ENCODE results near the gene SNX7. TPM values are rescaled to one million over a fixed set of nuclear protein-coding genes. Genes with fewer than 3 reads are reported as not detected.

SNX7 gene
- total RNA-seq, 1 experiment from 2014 or later: 25.3 TPM

GRCh38 chr1:98702976-98703375 lies 41.5 kb downstream of the SNX7 start:
- 0 out of 2 replicates have a peak, but pooled peaks cover 4% of the 10 kb centered on the region for H3K36me3 ChIP-seq (ENCODE audit: low read depth)
- H3K9me2 ChIP-seq (ENCODE audit: insufficient read depth): no peaks in the 10 kb centered on the region
- no peak overlapping the region for H2AFZ ChIP-seq
- intact Hi-C loops (cut with micrococcal nuclease; ENCODE audit: unreplicated experiment): no loop called here
- TF ChIP-seq, protein P1, sequence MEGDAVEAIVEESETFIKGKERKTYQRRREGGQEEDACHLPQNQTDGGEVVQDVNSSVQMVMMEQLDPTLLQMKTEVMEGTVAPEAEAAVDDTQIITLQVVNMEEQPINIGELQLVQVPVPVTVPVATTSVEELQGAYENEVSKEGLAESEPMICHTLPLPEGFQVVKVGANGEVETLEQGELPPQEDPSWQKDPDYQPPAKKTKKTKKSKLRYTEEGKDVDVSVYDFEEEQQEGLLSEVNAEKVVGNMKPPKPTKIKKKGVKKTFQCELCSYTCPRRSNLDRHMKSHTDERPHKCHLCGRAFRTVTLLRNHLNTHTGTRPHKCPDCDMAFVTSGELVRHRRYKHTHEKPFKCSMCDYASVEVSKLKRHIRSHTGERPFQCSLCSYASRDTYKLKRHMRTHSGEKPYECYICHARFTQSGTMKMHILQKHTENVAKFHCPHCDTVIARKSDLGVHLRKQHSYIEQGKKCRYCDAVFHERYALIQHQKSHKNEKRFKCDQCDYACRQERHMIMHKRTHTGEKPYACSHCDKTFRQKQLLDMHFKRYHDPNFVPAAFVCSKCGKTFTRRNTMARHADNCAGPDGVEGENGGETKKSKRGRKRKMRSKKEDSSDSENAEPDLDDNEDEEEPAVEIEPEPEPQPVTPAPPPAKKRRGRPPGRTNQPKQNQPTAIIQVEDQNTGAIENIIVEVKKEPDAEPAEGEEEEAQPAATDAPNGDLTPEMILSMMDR (conservative IDR thresholded peaks at IDR 0.05): no peak
- ChIA-PET POLR2A (ENCODE audit: unreplicated experiment) (no interaction called here), CTCF (no interaction called here)
- H3K27me3 ChIP-seq (ENCODE audit: insufficient read depth, low read depth): no peaks in the 10 kb centered on the region
- H3K79me2 ChIP-seq (ENCODE audit: low read depth): no peaks in the 10 kb centered on the region
- no peak overlapping the region for H3K27ac ChIP-seq
- no peaks in the 10 kb centered on the region for H4K20me1 ChIP-seq (ENCODE audit: insufficient read depth)
- H3K4me3 ChIP-seq: no peak overlapping the region
- no peaks in the 10 kb centered on the region for H3F3A ChIP-seq (ENCODE audit: insufficient read depth, low read depth)
- DNase-seq: no peak
- H3K4me1 ChIP-seq (replicated peaks; ENCODE audit: insufficient read depth): no peaks in the 10 kb centered on the region
- no TSS peak for BruUV-seq (replicated peaks)
- no peak overlapping the region for H3K4me2 ChIP-seq
- no peaks in the 10 kb centered on the region for H3K9me3 ChIP-seq (ENCODE audit: insufficient read depth, low read depth)

GRCh38 chr1:98704474-98704873 lies 43.0 kb downstream of the SNX7 start:
- Histone ChIP-seq H4K20me1 (ENCODE audit: insufficient read depth) (peaks cover 5% of the 10 kb centered on the region; the same call in 1 of the 2 replicates), H3K27ac (no peak overlapping the region), H2AFZ (no peak overlapping the region), H3K9me2 (ENCODE audit: insufficient read depth) (no peaks in the 10 kb centered on the region), H3K27me3 (ENCODE audit: insufficient read depth, low read depth) (no peaks in the 10 kb centered on the region), H3K9me3 (ENCODE audit: insufficient read depth, low read depth) (no peaks in the 10 kb centered on the region), H3K4me1 (replicated peaks; ENCODE audit: insufficient read depth) (no peaks in the 10 kb centered on the region), H3K4me2 (no peak overlapping the region), H3K36me3 (ENCODE audit: low read depth) (0 out of 2 replicates have a peak, but pooled peaks cover under 1% of the 10 kb centered on the region), H3K4me3 (no peak overlapping the region), H3F3A (ENCODE audit: insufficient read depth, low read depth) (no peaks in the 10 kb centered on the region), H3K79me2 (ENCODE audit: low read depth) (no peaks in the 10 kb centered on the region)
- no TSS peak for BruUV-seq (replicated peaks)
- CTCF ChIA-PET: no interaction called here
- intact Hi-C loops (cut with micrococcal nuclease; ENCODE audit: unreplicated experiment): no loop called here
- POLR2A ChIA-PET (ENCODE audit: unreplicated experiment): no interaction called here
- no peak for DNase-seq
- no peak for TF ChIP-seq EZH2 (IDR thresholded peaks at IDR 0.05; ENCODE audit: low read depth)
- TF ChIP-seq, protein P1 (conservative IDR thresholded peaks at IDR 0.05): no peak

DNA sequence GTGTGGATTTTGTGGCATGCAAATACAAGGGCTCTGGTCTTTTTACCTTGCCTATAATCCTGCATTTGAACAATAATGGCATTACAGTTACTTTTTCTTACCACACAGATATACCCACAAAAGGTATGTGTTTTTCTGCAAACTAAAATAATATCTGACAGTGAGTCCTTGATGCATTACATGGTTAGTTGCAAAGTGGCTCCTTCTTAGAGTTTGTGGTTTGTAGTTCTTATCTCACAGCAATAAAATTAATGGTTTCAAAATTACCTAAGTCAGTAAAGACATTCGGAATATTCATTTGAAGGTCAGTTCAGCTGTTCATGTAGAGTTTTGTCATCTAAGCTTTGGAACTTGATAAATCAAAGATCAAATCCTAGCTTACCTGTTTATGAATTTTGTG lies 43.5 kb downstream of the SNX7 start:
- Histone ChIP-seq H3K27ac (no peak overlapping the region), H4K20me1 (ENCODE audit: insufficient read depth) (peaks cover 5% of the 10 kb centered on the region; the same call in 1 of the 2 replicates), H3K9me3 (ENCODE audit: insufficient read depth, low read depth) (no peaks in the 10 kb centered on the region), H3K36me3 (ENCODE audit: low read depth) (no peaks in the 10 kb centered on the region), H3K4me3 (no peak overlapping the region), H3F3A (ENCODE audit: insufficient read depth, low read depth) (no peaks in the 10 kb centered on the region), H3K4me2 (no peak overlapping the region), H3K79me2 (ENCODE audit: low read depth) (no peaks in the 10 kb centered on the region), H3K27me3 (ENCODE audit: insufficient read depth, low read depth) (no peaks in the 10 kb centered on the region), H3K9me2 (ENCODE audit: insufficient read depth) (no peaks in the 10 kb centered on the region), H2AFZ (no peak overlapping the region), H3K4me1 (replicated peaks; ENCODE audit: insufficient read depth) (no peaks in the 10 kb centered on the region)
- no TSS peak for BruUV-seq (replicated peaks)
- intact Hi-C loops (cut with micrococcal nuclease; ENCODE audit: unreplicated experiment): no loop called here
- DNase-seq: no peak
- POLR2A ChIA-PET (ENCODE audit: unreplicated experiment): no interaction called here
- TF ChIP-seq EZH2 (IDR thresholded peaks at IDR 0.05; ENCODE audit: low read depth): no peak
- TF ChIP-seq, protein P1 (conservative IDR thresholded peaks at IDR 0.05): no peak
- CTCF ChIA-PET: no interaction called here
